Activated effector memory CD4-positive, alpha-beta T cell treated with Interleukin-2 at 50 U/mL for 16 hours (primary cell): ENCODE measurements around the gene BCAR3.

Experiments
- DNase-seq: peaks from one replicate; pipeline ENCODE4 v3.0.0-alpha.2; 2020

The BCAR3 gene

GRCh38 chr1:93633313-93633712 is 48.3 kb downstream of the BCAR3 start:
- DNase-seq: no peak

- no peak for DNase-seq
Observed at GRCh38 chr1:93631626-93632365, 49.8 kb downstream of the BCAR3 start.

- DNase-seq: no peak
Observed at GRCh38 chr1:93630168-93630567, 51.5 kb downstream of the BCAR3 start.

- DNase-seq: no peak
Observed at GRCh38 chr1:93629101-93630059, 52.3 kb downstream of the BCAR3 start.

- no peak for DNase-seq
Observed at GRCh38 chr1:93628681-93629080, 53.0 kb downstream of the BCAR3 start.

GRCh38 chr1:93625582-93626327 is 55.9 kb downstream of the BCAR3 start:
- no peak for DNase-seq

GRCh38 chr1:93623875-93624274 is 57.8 kb downstream of the BCAR3 start:
- DNase-seq: no peak

GRCh38 chr1:93623436-93623835 is 58.2 kb downstream of the BCAR3 start:
- no peak for DNase-seq

GRCh38 chr1:93621246-93621645 is 60.4 kb downstream of the BCAR3 start:
- DNase-seq: no peak

GRCh38 chr1:93620841-93621210 is 60.8 kb downstream of the BCAR3 start:
- DNase-seq: no peak

- DNase-seq: no peak
Observed at GRCh38 chr1:93620172-93620840, 61.3 kb downstream of the BCAR3 start.

GRCh38 chr1:93619507-93620171 is 62.0 kb downstream of the BCAR3 start:
- DNase-seq: no peak

- no peak for DNase-seq
Observed at GRCh38 chr1:93617670-93618499, 63.8 kb downstream of the BCAR3 start.

GRCh38 chr1:93616996-93617669 is 64.5 kb downstream of the BCAR3 start:
- no peak for DNase-seq

- no peak for DNase-seq
Observed at GRCh38 chr1:93616221-93616995, 65.2 kb downstream of the BCAR3 start.

- no peak for DNase-seq
Observed at GRCh38 chr1:93615582-93616150, 66.0 kb downstream of the BCAR3 start.

- DNase-seq: no peak
Observed at GRCh38 chr1:93614986-93615581, 66.6 kb downstream of the BCAR3 start.

GRCh38 chr1:93614541-93614940 is 67.1 kb downstream of the BCAR3 start:
- DNase-seq: no peak

- DNase-seq: no peak
Observed at GRCh38 chr1:93613898-93614297, 67.7 kb downstream of the BCAR3 start.
